Measurements from ENCODE around the gene GALNT9.
"Not testable (repeated sequence)": the region's sequence is repeated elsewhere in the genome, so short reads cannot be mapped to it uniquely, and the experiment has no call there.

Gene GALNT9

DNA sequence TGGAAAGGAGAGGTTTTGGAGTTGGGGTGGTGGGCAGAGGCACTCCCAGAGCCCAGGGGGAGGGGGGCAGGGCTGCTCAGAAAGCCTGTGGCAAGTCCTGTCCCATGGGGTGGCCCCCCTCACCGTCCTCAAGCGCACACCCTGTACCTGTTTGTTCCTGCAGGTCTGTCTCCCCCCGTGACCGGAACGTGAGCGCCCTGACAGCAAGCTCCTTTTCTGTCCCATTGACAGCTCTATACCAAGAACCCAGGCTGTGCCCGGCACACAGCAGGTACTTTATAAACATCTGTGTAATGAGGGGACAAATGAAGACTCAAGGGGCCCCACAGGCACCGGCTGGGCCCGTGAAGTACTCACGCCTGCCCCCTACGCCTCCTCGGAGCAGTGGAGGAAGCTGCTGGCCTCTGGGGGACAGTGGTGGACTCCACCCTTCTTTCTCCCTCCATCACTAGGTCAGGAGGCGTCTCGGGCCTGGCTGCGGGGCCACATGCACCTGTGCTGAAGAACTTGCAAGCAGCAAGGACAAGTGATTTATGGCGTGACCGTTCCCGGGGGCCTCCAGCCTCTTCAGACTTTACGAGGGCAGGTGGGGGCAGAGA is 65.8 kb downstream of the GALNT9 start:
- no peak for ATAC-seq

- no peak for ATAC-seq
These were observed 66.4 kb downstream of the GALNT9 start for GRCh38 chr12:132263061-132263360.

- no peak for ATAC-seq
These were observed 66.9 kb downstream of the GALNT9 start for GRCh38 chr12:132262256-132263060.

DNA sequence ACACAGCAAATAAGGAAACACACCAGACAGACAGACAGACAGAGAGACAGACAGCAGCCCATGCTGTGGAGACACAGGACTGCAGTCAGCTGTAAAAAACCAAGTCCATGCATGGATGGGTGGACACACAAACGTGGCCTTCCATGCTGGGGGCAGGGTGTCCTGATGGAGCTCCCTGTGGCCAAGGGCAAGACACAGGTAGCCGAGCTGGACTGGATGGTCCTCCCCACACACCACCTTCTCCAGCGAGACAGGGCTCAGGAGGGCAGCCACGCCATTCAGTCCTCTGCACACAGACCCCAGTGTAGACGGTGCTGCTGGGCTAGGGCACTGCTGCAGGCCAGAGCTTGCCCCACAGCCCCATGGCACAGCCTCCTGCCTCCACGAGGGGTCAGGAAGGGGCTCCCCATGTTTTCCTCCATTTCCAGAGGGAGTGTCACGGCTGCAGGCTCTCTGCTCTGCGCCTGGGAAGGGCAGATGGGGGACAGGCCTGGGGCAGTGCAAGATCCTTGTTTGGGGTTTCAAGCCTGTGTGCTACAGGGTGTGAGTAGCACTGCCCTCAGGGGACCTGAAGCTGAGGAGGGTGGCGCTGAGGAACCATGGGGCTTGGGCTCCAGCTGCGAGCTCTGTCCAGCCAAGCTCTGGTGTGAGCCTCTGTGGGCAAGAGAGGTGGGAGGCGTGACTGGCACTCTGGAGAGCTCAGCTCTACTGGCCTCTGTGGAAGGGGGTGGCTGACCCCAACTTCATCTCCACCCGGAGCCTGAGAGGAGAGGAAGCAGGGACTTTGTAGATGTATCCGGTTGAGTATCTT is 67.9 kb downstream of the GALNT9 start:
- ATAC-seq: no peak

- no peak for ATAC-seq
These were observed 68.7 kb downstream of the GALNT9 start for GRCh38 chr12:132260721-132261120.

- no peak for ATAC-seq
These were observed 69.3 kb downstream of the GALNT9 start for GRCh38 chr12:132259872-132260695.

DNA sequence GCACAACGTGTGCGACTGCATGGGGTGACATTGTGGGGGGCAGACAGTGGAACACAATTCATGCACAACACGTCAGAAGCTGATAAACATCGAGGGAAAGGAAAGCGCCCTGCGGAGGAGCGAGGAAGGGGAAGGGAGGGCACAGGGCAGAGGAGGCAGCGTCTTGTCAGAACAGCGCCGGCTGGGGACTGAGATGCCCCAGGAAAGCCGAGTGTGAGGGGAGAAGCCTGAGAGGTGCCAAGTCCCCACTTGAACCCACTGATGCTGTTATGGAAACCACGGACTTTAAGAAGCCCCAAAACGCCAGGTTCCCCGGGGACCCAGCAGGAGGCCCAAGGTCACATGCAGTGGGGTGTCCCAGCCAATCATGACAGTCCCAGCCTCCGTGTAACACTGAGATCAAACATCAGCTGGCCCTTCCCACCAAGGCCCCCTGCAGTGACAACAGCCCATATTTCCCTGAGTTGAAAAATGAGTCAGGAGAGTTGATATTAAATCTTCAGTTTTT is 70.0 kb downstream of the GALNT9 start:
- ATAC-seq: no peak

DNA sequence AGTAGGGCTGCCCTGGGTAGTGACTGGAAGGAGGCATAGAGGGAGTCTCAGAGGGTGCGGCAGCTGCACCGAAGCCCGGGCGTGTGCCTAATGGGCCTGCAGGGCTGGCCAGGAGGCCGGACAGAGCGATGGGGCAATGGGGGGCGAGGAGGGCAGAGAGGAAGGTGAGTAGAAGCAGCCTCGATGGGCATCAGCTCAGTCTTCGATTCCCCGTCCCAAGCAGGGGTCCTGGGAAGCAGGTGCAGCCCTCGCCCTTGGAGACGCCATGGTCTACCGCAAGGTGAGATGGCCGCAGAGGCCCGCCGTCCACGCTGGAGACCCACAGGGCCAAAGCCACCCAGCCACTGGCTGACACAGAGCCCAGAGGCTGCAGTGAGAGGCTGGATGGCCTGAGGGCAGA is 70.8 kb downstream of the GALNT9 start:
- ATAC-seq: no peak

DNA sequence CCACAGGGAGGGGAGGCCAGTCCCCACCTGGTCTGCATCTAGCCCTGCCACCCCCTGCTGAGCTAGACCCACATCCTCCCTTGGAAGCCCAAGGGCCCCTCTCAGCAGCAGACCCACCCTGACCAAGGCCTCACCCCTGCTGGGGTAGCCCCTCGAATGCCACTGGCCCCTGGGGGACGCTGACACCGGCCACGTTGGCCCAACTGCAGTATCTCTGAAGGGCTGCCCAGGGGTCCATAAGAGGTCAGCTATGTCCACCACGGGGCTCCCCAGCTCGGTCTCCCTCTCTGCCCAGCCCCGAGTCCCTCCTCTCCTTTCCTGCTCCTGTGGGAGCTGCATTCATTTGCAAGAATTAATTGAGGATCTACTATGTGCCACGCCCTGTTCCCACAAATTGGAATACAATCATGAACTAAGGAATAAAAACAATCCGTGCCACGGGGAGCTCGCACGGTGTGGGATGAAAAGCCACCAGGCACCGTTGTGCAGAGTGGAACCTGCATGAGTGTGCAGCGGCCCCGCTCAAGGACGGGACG is 71.4 kb downstream of the GALNT9 start:
- ATAC-seq: no peak

DNA sequence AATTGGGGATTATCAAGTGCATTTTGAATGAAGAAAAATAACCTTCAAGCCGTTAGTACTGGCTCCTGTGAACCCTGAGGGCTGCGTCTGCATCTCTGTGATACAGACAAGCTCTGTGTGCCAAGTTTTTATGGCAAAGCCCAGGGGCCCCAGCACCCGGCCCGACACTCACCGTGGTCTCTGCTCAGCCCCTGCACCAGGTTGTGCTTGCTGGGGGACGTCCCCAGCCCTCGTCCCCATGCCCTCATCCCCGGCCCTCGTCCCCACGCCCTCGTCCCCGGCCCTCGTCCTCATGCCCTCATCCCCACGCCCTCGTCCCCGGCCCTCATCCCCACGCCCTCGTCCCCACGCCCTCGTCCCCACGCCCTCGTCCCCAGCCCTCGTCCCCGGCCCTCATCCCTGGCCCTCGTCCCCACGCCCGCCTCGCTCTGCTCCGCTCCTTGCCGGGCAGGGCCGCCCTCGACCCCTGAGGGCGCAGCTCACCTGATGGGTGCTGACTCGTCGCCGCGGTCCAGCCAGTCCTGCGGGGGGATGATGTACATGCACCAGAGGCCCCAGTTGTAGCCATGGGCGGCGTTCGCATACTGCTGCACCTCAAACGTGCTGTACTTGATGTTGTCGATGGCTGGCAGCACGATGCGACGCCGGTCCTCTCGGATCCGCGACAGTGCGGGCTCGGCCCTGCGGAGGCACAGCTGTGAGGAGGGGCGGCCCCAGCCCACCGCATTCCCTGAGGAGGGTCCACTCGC is 72.0 kb downstream of the GALNT9 start:
- ATAC-seq: no peak

DNA sequence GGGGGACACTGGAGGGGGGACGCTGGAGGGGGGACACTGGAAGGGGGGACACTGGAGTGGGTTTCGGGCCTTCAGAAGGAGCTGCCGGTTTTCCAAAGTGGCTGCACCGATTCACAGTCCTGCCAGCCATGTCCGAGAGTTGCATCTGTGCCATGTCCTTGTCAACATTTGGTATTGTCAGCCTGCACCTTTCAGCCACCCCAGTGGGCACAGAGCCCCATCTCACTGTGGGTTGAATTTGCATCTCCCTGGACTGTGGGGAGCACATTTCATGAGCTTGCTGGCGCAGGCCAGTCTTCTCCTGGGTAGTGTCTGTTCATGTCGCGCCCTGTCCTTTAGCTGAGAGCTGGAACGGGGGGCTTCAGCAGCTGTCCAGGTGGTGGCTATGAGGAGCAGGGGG is 72.7 kb downstream of the GALNT9 start:
- no peak for ATAC-seq

- ATAC-seq: no peak
These were observed 73.7 kb downstream of the GALNT9 start for GRCh38 chr12:132255642-132256041.

DNA sequence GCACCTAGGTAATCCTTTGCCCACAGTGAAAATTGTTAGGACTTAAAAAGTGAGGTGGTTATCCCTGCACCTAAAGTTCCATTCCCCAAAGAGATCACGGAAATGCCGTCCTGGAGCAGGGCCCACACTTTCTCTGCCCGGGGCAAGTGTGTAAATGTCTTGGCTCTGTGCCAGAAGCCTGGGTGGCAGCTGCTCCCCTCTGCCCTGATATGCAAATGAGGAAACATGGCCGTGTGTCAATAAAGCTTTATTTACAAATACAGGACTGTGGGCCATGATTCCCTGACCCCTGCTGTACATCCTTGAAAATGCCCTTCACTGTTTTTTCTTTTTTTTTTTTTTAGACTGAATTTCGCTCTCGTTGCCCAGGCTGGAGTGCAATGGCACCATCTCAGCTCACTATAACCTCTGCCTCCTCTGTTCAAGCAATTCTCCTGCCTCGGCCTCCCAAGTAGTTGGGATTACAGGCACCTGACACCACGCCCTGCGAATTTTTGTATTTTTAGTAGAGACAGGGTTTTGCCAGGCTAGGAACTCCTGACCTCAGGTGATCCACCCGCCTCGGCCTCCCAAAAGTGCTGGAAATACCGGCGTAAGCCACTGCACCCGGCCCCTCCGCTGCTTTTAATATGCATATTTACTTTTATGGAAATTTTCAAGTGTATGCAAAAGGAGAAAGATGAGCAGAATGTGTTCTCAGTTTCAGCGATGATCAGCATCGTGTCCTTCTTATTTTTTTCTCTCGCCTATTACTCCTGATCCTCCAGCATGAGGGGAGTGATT is 75.5 kb downstream of the GALNT9 start:
- no peak for ATAC-seq

DNA sequence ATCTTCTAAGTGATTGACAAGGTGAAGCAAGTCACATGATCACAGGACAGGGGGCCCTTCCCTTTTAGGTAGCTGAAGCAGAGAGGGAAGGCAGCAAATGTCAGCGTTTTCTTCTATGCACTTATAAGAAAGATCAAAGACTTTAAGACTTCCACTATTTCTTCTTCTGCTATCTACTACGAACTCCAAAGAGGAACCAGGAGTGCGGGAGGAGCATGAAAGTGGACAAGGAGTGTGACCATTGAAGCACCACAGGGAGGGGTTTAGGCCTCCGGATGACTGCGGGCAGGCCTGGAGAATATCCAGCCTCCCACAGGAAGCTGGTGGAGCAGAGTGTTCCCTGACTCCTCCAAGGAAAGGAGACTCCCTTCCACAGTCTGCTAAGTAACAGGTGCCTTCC is 76.4 kb downstream of the GALNT9 start:
- not testable (repeated sequence) for ATAC-seq

DNA sequence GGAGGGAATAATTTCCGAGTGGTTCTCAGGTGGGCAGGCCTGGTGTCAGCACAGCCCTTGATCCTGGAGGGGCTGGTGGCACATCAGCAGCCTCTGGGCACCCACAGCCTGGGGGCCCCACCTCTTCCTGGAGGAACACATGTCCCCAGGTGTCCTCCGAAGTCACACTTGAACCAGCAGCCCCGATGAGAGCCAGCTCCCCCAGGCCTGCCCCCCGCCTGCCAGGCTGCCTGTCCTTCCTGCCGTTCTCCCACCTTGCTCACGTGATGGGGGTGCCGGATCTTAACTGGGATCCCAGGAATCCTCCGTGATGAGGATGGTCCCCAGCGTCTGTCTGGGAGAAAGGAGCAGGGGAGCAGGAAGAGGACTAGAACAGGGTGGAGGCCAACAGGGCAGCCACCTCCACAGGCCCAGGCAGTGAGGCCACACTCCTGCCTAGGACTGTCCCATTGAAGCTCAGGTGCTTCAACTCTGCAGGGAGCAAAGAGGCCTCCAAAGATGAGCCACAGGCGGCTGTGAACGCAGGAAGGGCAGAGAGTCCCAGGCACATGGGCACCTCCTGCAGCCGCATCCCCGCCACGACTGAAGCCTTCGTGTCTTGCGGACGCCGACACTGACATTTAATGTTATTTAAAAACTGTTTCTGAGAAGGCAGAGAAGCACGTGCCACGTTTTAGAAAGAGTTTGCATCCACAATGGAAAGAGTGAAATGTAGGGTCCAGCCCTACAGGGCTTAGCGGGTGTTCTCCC is 77.5 kb downstream of the GALNT9 start:
- ATAC-seq: no peak

- no peak for ATAC-seq
These were observed 78.1 kb downstream of the GALNT9 start for GRCh38 chr12:132251310-132251709.

DNA sequence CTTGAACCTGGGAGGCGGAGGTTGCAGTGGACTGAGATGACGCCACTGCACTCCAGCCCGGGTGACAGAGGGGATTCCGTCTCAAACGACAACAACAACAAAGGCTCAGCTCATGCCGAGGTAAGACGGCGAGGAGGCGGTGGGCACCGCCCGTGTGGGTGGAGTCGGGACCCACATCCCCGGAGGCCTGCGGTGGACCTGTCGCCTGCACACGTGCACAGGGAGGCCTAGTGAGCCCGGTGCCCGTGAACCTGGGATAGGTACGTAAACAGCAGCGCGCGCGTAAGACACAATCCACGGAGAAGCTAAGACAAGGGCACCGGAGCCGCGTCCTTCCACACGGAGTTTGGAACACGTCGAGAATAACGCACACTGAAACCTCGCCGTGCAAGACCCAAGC is 78.7 kb downstream of the GALNT9 start:
- no peak for ATAC-seq

GRCh38 chr12:132249689-132250478 is 79.5 kb downstream of the GALNT9 start:
- ATAC-seq: peak in 1 of 2 donors; percentile 7

GRCh38 chr12:132248453-132249167 is 80.8 kb downstream of the GALNT9 start:
- ATAC-seq: no peak

All from activated CD4-positive, CD25-positive, alpha-beta regulatory T cell treated with anti-CD3 and anti-CD28 coated beads, Interleukin-2, amount 50 U/mL, for 24 hours (primary cell).